NB4 (cell line): ENCODE measurements around the gene NAPSA.

Experiments
- CTCF ChIP-seq: IDR thresholded peaks from one replicate; pipeline ENCODE4 v1.5.1; 2012; ENCODE audit warnings: low read depth, low read length
- POLR2A ChIP-seq: IDR thresholded peaks from 2 replicates; pipeline ENCODE4 v1.6.1; 2011; ENCODE audit warnings: mild to moderate bottlenecking; ENCODE audit not compliant: insufficient read length; ENCODE audit errors: extremely low read depth

GRCh38 chr19:50377517-50377916, 12.1 kb upstream of the NAPSA start:
- no peak for TF ChIP-seq POLR2A
- TF ChIP-seq CTCF = no peak
